GM23338 (cell line): ENCODE results near the gene MPST. TPM values are rescaled to one million over a fixed set of nuclear protein-coding genes. Genes with fewer than 3 reads are reported as not detected.

ENCODE experiments used
- ATAC-seq: fragments of 200-7000 bp; cut with Tn5 transposase; 3 replicates; pipeline ENCODE4 v1.9.1; 2020
- DNase-seq: peaks from one replicate; pipeline ENCODE4 v3.0.0-alpha.2; 2015; ENCODE audit warnings: low spot score
- H2AFZ ChIP-seq: fragments of 200-600 bp; sonication (generic); 2 replicates; pipeline ENCODE4 v1.8.0; 2016; ENCODE audit warnings: antibody characterized with exemption, mild to moderate bottlenecking, moderate library complexity
- H3F3A ChIP-seq: fragments of 200-600 bp; sonication (generic); replicated peaks from 2 replicates; pipeline ENCODE4 v1.8.0; 2017; ENCODE audit warnings: antibody characterized with exemption, mixed run types, low read depth
- H3K27ac ChIP-seq: fragments of 200-600 bp; sonication (generic); 2 replicates; pipeline ENCODE4 v1.6.1; 2016; ENCODE audit warnings: low read depth
- H3K27me3 ChIP-seq: fragments of 200-600 bp; sonication (generic); 2 replicates; pipeline ENCODE4 v1.8.0; 2016; ENCODE audit warnings: mild to moderate bottlenecking, mixed run types, moderate library complexity; ENCODE audit not compliant: insufficient read depth
- H3K36me3 ChIP-seq: fragments of 200-600 bp; sonication (generic); 2 replicates; pipeline ENCODE4 v1.8.0; 2016; ENCODE audit warnings: mild to moderate bottlenecking; ENCODE audit not compliant: insufficient read depth
- H3K4me1 ChIP-seq: fragments of 200-600 bp; sonication (generic); 2 replicates; pipeline ENCODE4 v1.8.0; 2016; ENCODE audit warnings: mild to moderate bottlenecking, moderate library complexity; ENCODE audit not compliant: insufficient read depth
- H3K4me2 ChIP-seq: fragments of 200-600 bp; sonication (generic); 2 replicates; pipeline ENCODE4 v1.7.1; 2017; ENCODE audit warnings: mixed run types
- H3K4me3 ChIP-seq: fragments of 200-600 bp; sonication (generic); 2 replicates; pipeline ENCODE4 v1.6.1; 2016; ENCODE audit warnings: mixed run types
- H3K79me2 ChIP-seq: fragments of 200-600 bp; sonication (generic); replicated peaks from 2 replicates; pipeline ENCODE4 v1.8.0; 2017; ENCODE audit warnings: mild to moderate bottlenecking; ENCODE audit not compliant: insufficient read depth
- H3K9me2 ChIP-seq: fragments of 200-600 bp; sonication (generic); 2 replicates; pipeline ENCODE4 v1.8.0; 2017; ENCODE audit not compliant: insufficient read depth
- H4K20me1 ChIP-seq: fragments of 200-600 bp; sonication (generic); replicated peaks from 2 replicates; pipeline ENCODE4 v1.8.0; 2017; ENCODE audit warnings: mild to moderate bottlenecking; ENCODE audit not compliant: insufficient read depth
- H3K27ac Mint-ChIP-seq: 2 replicates; pipeline ENCODE4 v1.8.0; 2020; ENCODE audit warnings: inconsistent platforms, mild to moderate bottlenecking, moderate library complexity, mixed read lengths
- H3K27me3 Mint-ChIP-seq: 3 replicates; pipeline ENCODE4 v1.8.0; 2022; ENCODE audit warnings: low read depth, mild to moderate bottlenecking, moderate library complexity, mixed read lengths, inconsistent platforms; ENCODE audit not compliant: insufficient read depth, poor library complexity
- H3K36me3 Mint-ChIP-seq: 3 replicates; pipeline ENCODE4 v1.8.0; 2021; ENCODE audit warnings: low read depth, mild to moderate bottlenecking, inconsistent platforms, moderate library complexity, mixed read lengths
- H3K4me1 Mint-ChIP-seq: 3 replicates; pipeline ENCODE4 v1.8.0; 2020; ENCODE audit warnings: mild to moderate bottlenecking, inconsistent platforms, mixed read lengths
- H3K4me3 Mint-ChIP-seq: 3 replicates; pipeline ENCODE4 v1.8.0; 2021; ENCODE audit warnings: moderate library complexity, mild to moderate bottlenecking, inconsistent platforms, mixed read lengths
- H3K9me3 Mint-ChIP-seq: 3 replicates; pipeline ENCODE4 v1.8.0; 2020; ENCODE audit warnings: moderate library complexity, mild to moderate bottlenecking, inconsistent platforms, mixed read lengths
- CREB1 ChIP-seq: fragments of 250-450 bp; sonication (Bioruptor Pico); IDR thresholded peaks from 2 replicates; pipeline ENCODE4 v1.5.0; 2020; ENCODE audit warnings: low read depth, mild to moderate bottlenecking, moderate library complexity
- CTCF ChIP-seq, 2 experiments: fragments of 200-600 bp in 1 of 2; sonication (generic) in 1 of 2; conservative IDR thresholded peaks; 2 replicates each; pipeline versions ENCODE4 v1.5.1 to v1.6.1; 2016 to 2017; ENCODE audit warnings: antibody characterized with exemption in 2 of 2, low read depth in 2 of 2, mild to moderate bottlenecking in 2 of 2, moderate library complexity in 1 of 2
- ETS1 ChIP-seq: IDR thresholded peaks from 2 replicates; pipeline ENCODE4 v1.6.1; 2016; ENCODE audit warnings: antibody characterized with exemption
- EZH2 ChIP-seq: fragments of 200-600 bp; sonication (generic); IDR thresholded peaks from one replicate; pipeline ENCODE4 v1.8.0; 2017; ENCODE audit warnings: antibody characterized with exemption, mild to moderate bottlenecking, low read depth; ENCODE audit not compliant: unreplicated experiment
- JUNB ChIP-seq: IDR thresholded peaks from one replicate; pipeline ENCODE4 v1.6.1; 2016; ENCODE audit warnings: antibody characterized with exemption; ENCODE audit not compliant: unreplicated experiment
- REST ChIP-seq: IDR thresholded peaks from one replicate; pipeline ENCODE4 v1.6.1; 2018; ENCODE audit warnings: antibody characterized with exemption; ENCODE audit not compliant: unreplicated experiment
- ZNF331 ChIP-seq: fragments of 250-450 bp; sonication (Bioruptor Pico); IDR thresholded peaks from 2 replicates; pipeline ENCODE4 v1.5.0; 2020; ENCODE audit warnings: low read depth, mild to moderate bottlenecking, moderate library complexity
- ZNF462 ChIP-seq: fragments of 250-450 bp; sonication (Bioruptor Pico); IDR thresholded peaks from 2 replicates; pipeline ENCODE4 v1.5.0; 2020; ENCODE audit warnings: mild to moderate bottlenecking, moderate library complexity
- polyA plus RNA-seq: library from polyadenylated mRNA; unstranded; fragments of >200 nt; fragmentation: Nextera tagmentation; extraction: Ambion mirVana; gene quantifications from 2 replicates; pipeline ENCODE4 v1.2.1, GENCODE V29; 2016
- total RNA-seq: library from RNA; depleted of rRNA; stranded (reverse); fragments of >200 nt; shearing (Covaris generic); gene quantifications from 2 replicates; pipeline ENCODE4 v1.2.3, GENCODE V29; 2014

The MPST gene
- total and polyA plus RNA-seq, 2 experiments from 2014 or later = 86.2 to 158 TPM

DNA sequence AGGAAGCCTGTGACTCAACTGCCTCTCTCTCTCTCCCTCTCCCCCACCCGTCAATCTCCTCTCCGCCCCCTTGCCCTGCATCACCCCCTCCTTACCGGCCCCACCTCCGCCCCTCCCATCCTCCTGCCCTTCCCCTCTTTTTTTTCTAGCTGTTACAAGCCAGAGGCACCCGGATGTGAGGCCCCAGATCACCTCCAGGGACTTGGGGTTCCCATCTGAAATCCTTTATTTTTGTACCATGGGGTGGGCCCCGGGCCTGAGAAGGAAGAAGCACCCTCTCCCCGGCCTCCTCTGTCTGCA, 42.8 kb downstream of the MPST start (continued):
- TF ChIP-seq CTCF (conservative IDR thresholded peaks at IDR 0.05; ENCODE audit: low read depth in 2 of 2) = no peak

GRCh38 chr22:37062702-37063381, 43.3 kb downstream of the MPST start:
- H2AFZ ChIP-seq = no peak overlapping the region
- no peak overlapping the region for H3K4me3 ChIP-seq
- H3K27ac ChIP-seq = no peak overlapping the region
- Mint-ChIP-seq H3K36me3 (peaks cover 4% of the 10 kb centered on the region), H3K4me3 (peak overlapping the region; percentile 13; the same call in 1 of the 3 replicates), H3K27ac (peak overlapping the region; percentile 62; the same call in 1 of the 2 replicates), H3K9me3 (no peaks in the 10 kb centered on the region), H3K27me3 (peaks cover 20% of the 10 kb centered on the region), H3K4me1 (peaks cover 33% of the 10 kb centered on the region)
- H3F3A ChIP-seq = no peaks in the 10 kb centered on the region
- no peaks in the 10 kb centered on the region for H3K9me2 ChIP-seq
- ATAC-seq (peak; percentile 44), DNase-seq (peak; percentile 12)
- no peaks in the 10 kb centered on the region for H3K79me2 ChIP-seq
- peaks cover 15% of the 10 kb centered on the region for H3K27me3 ChIP-seq
- H3K36me3 ChIP-seq = no peaks in the 10 kb centered on the region
- H4K20me1 ChIP-seq = 0 out of 2 replicates have a peak, but pooled peaks cover 4% of the 10 kb centered on the region
- peak overlapping the region; percentile 62 for H3K4me2 ChIP-seq
- H3K4me1 ChIP-seq = peaks cover 17% of the 10 kb centered on the region; the same call in 1 of the 2 replicates
- TF ChIP-seq CTCF (conservative IDR thresholded peaks at IDR 0.05; ENCODE audit: low read depth in 2 of 2) (no peak), CREB1 (no peak), ZNF331 (CRISPR knock-in tag) (no peak), ETS1 (no peak), ZNF462 (CRISPR knock-in tag) (no peak), EZH2 (no peak), JUNB (no peak), REST (no peak)
